Neural cell (in vitro differentiated cells): ENCODE measurements around the gene LCLAT1. TPM values are rescaled to one million over a fixed set of nuclear protein-coding genes. Genes with fewer than 3 reads are reported as not detected.
A peak's percentile ranks its signal among the peaks of the same experiment; 100 is the strongest.
"Not testable (repeated sequence)": the region's sequence is repeated elsewhere in the genome, so short reads cannot be mapped to it uniquely, and the experiment has no call there.

Experiments
- H2AFZ ChIP-seq: fragments of 200-600, 300-800 bp; sonication (generic), shearing (Covaris generic); 2 replicates; pipeline ENCODE4 v1.6.0; 2014; ENCODE audit warnings: low read depth, mild to moderate bottlenecking, antibody characterized with exemption, low read length, moderate library complexity
- H3F3A ChIP-seq: fragments of 200-600 bp; shearing (Covaris generic); 2 replicates; pipeline ENCODE4 v1.6.1; 2016; ENCODE audit warnings: mild to moderate bottlenecking, moderate library complexity, mixed read lengths, antibody characterized with exemption, low read length; ENCODE audit not compliant: insufficient read depth, poor library complexity, severe bottlenecking
- H3K27ac ChIP-seq: fragments of 200-600, 300-800 bp; sonication (generic), shearing (Covaris generic); 2 replicates; pipeline ENCODE4 v1.5.1; 2014; ENCODE audit warnings: mild to moderate bottlenecking, low read length, moderate library complexity
- H3K27me3 ChIP-seq: fragments of 300-800, 200-600 bp; sonication (generic), shearing (Covaris generic); 2 replicates; pipeline ENCODE4 v1.6.0; 2014; ENCODE audit warnings: mild to moderate bottlenecking, low read depth, low read length, moderate library complexity; ENCODE audit not compliant: insufficient read depth
- H3K36me3 ChIP-seq: fragments of 300-800, 200-600 bp; sonication (generic), shearing (Covaris generic); 2 replicates; pipeline ENCODE4 v1.5.1; 2014; ENCODE audit warnings: mild to moderate bottlenecking, antibody characterized with exemption, low read length, moderate library complexity; ENCODE audit not compliant: insufficient read depth
- H3K4me2 ChIP-seq: fragments of 300-800, 200-600 bp; sonication (generic), shearing (Covaris generic); 2 replicates; pipeline ENCODE4 v1.6.0; 2014; ENCODE audit warnings: mild to moderate bottlenecking, low read length
- H3K4me3 ChIP-seq: fragments of 300-800, 200-600 bp; sonication (generic), shearing (Covaris generic); 2 replicates; pipeline ENCODE4 v1.5.1; 2014; ENCODE audit warnings: mild to moderate bottlenecking, low read length, moderate library complexity
- H3K79me2 ChIP-seq: fragments of 200-600 bp; shearing (Covaris generic); replicated peaks from 2 replicates; pipeline ENCODE4 v1.6.0; 2014; ENCODE audit warnings: mild to moderate bottlenecking, low read length, moderate library complexity; ENCODE audit not compliant: insufficient read depth
- H3K9ac ChIP-seq: fragments of 300-800, 200-600 bp; sonication (generic), shearing (Covaris generic); 2 replicates; pipeline ENCODE4 v1.6.1; 2016; ENCODE audit warnings: mild to moderate bottlenecking, low read length, mixed read lengths
- H3K9me2 ChIP-seq: fragments of 200-600 bp; shearing (Covaris generic); 2 replicates; pipeline ENCODE4 v1.6.1; 2016; ENCODE audit warnings: mild to moderate bottlenecking, low read length, mixed read lengths; ENCODE audit not compliant: insufficient read depth
- H3K9me3 ChIP-seq: fragments of 200-600, 300-800 bp; sonication (generic), shearing (Covaris generic); 2 replicates; pipeline ENCODE4 v1.6.1; 2016; ENCODE audit warnings: mild to moderate bottlenecking, mixed run types, low read length, moderate library complexity, mixed read lengths
- H4K20me1 ChIP-seq: fragments of 200-600 bp; shearing (Covaris generic); 2 replicates; pipeline ENCODE4 v1.6.1; 2016; ENCODE audit warnings: mild to moderate bottlenecking, mixed run types; ENCODE audit not compliant: insufficient read depth
- CTCF ChIP-seq: fragments of 450-650 bp; IDR thresholded peaks from 2 replicates; pipeline ENCODE4 v1.5.1; 2014; ENCODE audit warnings: antibody characterized with exemption, mild to moderate bottlenecking, moderate library complexity; ENCODE audit not compliant: poor library complexity, severe bottlenecking
- EP300 ChIP-seq: fragments of 450-650 bp; conservative IDR thresholded peaks from 2 replicates; pipeline ENCODE4 v1.6.1; 2014; ENCODE audit warnings: antibody characterized with exemption, mild to moderate bottlenecking, moderate library complexity; ENCODE audit not compliant: poor library complexity, severe bottlenecking
- EZH2 ChIP-seq: fragments of 200-600, 300-800 bp; shearing (Covaris generic), sonication (generic); IDR thresholded peaks from 2 replicates; pipeline ENCODE4 v1.6.1; 2014; ENCODE audit warnings: antibody characterized with exemption, low read length, borderline replicate concordance, mild to moderate bottlenecking; ENCODE audit not compliant: insufficient read depth, poor library complexity, severe bottlenecking
- MXI1 ChIP-seq: fragments of 450-650 bp; conservative IDR thresholded peaks from 2 replicates; pipeline ENCODE4 v1.6.1; 2014; ENCODE audit warnings: antibody characterized with exemption, mild to moderate bottlenecking; ENCODE audit not compliant: poor library complexity, severe bottlenecking
- POLR2AphosphoS5 ChIP-seq: IDR thresholded peaks from 2 replicates; pipeline ENCODE4 v1.6.1; 2012
- RAD21 ChIP-seq: fragments of 450-650 bp; conservative IDR thresholded peaks from 2 replicates; pipeline ENCODE4 v1.6.1; 2014; ENCODE audit warnings: antibody characterized with exemption, mild to moderate bottlenecking, moderate library complexity
- REST ChIP-seq: IDR thresholded peaks from 2 replicates; pipeline ENCODE4 v1.6.1; 2012; ENCODE audit warnings: borderline replicate concordance
- SMC3 ChIP-seq: fragments of 450-650 bp; conservative IDR thresholded peaks from 2 replicates; pipeline ENCODE4 v1.6.1; 2014; ENCODE audit warnings: antibody characterized with exemption, mild to moderate bottlenecking, moderate library complexity; ENCODE audit not compliant: poor library complexity
- TAF1 ChIP-seq: IDR thresholded peaks from 2 replicates; pipeline ENCODE4 v1.6.1; 2012; ENCODE audit warnings: low read depth
- polyA plus RNA-seq: library from polyadenylated mRNA; depleted of rRNA; stranded (reverse); fragments of >200 nt; gene quantifications from 2 replicates; pipeline ENCODE4 v1.2.3, GENCODE V29; 2014

The LCLAT1 gene
- polyA plus RNA-seq, 1 donor from 2014 or later, result 5.8 TPM

GRCh38 chr2:30612371-30612770 lies 165.3 kb downstream of the LCLAT1 start:
- Histone ChIP-seq H3K9me2 (no peaks in the 10 kb centered on the region), H3K36me3 (no peaks in the 10 kb centered on the region), H3K27me3 (no peaks in the 10 kb centered on the region), H3K27ac (peak overlapping the region; percentile 25), H3K79me2 (no peaks in the 10 kb centered on the region), H2AFZ (no peak overlapping the region), H4K20me1 (no peaks in the 10 kb centered on the region), H3F3A (no peaks in the 10 kb centered on the region), H3K9me3 (no peaks in the 10 kb centered on the region), H3K4me3 (no peak overlapping the region), H3K9ac (no peak overlapping the region), H3K4me2 (no peak overlapping the region)
- no peak for TF ChIP-seq TAF1
- no peak for TF ChIP-seq RAD21
- no peak for TF ChIP-seq SMC3
- no peak for TF ChIP-seq CTCF
- no peak for TF ChIP-seq EZH2
- TF ChIP-seq EP300, result no peak
- no peak for TF ChIP-seq POLR2AphosphoS5
- TF ChIP-seq MXI1, result no peak

- Histone ChIP-seq H3K9ac (no peak overlapping the region), H3F3A (no peaks in the 10 kb centered on the region), H3K4me2 (no peak overlapping the region), H3K9me2 (no peaks in the 10 kb centered on the region), H3K9me3 (no peaks in the 10 kb centered on the region), H3K79me2 (no peaks in the 10 kb centered on the region), H2AFZ (no peak overlapping the region), H4K20me1 (no peaks in the 10 kb centered on the region), H3K36me3 (no peaks in the 10 kb centered on the region), H3K27me3 (no peaks in the 10 kb centered on the region), H3K4me3 (no peak overlapping the region), H3K27ac (peak overlapping the region; percentile 25)
- no peak for TF ChIP-seq SMC3
- TF ChIP-seq EZH2, result no peak
- TF ChIP-seq REST, result no peak
- no peak for TF ChIP-seq RAD21
- no peak for TF ChIP-seq TAF1
- no peak for TF ChIP-seq MXI1
These were observed 166.0 kb downstream of the LCLAT1 start for GRCh38 chr2:30613001-30613400.

- not testable (repeated sequence) for H2AFZ ChIP-seq, H3K27ac ChIP-seq, H3F3A ChIP-seq, H3K79me2 ChIP-seq, H3K27me3 ChIP-seq, H3K4me3 ChIP-seq, H3K9ac ChIP-seq, H4K20me1 ChIP-seq, H3K9me3 ChIP-seq, H3K4me2 ChIP-seq, H3K36me3 ChIP-seq, H3K9me2 ChIP-seq
These were observed 167.2 kb downstream of the LCLAT1 start for GRCh38 chr2:30614227-30614626.
